Activated CD4-positive, alpha-beta memory T cell treated with anti-CD3 and anti-CD28 coated beads, Interleukin-2, amount 10 ng/mL, durations not matched to agents 7 days and 5 days (primary cell): Measurements from ENCODE around the gene LHFPL6. TPM values are rescaled to one million over a fixed set of nuclear protein-coding genes. Genes with fewer than 3 reads are reported as not detected.

Experiments used
- CTCF ChIA-PET: fragments of 350-600 bp; sonication (Branson Sonifier 250); formaldehyde crosslinking; loops from one replicate; lab custom pipeline; 2021; ENCODE audit warnings: antibody characterized with exemption, inconsistent platforms; lab: Charles Lee
- POLR2A ChIA-PET: fragments of 350-600 bp; sonication (Branson Sonifier 250); formaldehyde crosslinking; loops from one replicate; lab custom pipeline; 2021; ENCODE audit warnings: antibody characterized with exemption; lab: Charles Lee
- DNase-seq: peaks from one replicate; pipeline ENCODE4 v3.0.0-alpha.2; 2020
- H3K27ac Mint-ChIP-seq: one replicate; pipeline ENCODE4 v1.8.0; 2021; ENCODE audit warnings: mild to moderate bottlenecking, mixed read lengths
- H3K27me3 Mint-ChIP-seq: one replicate; pipeline ENCODE4 v1.8.0; 2021; ENCODE audit warnings: mixed read lengths
- H3K36me3 Mint-ChIP-seq: one replicate; pipeline ENCODE4 v1.8.0; 2021; ENCODE audit warnings: low read depth, mixed read lengths
- H3K4me1 Mint-ChIP-seq: one replicate; pipeline ENCODE4 v1.8.0; 2021; ENCODE audit warnings: mixed read lengths
- H3K4me3 Mint-ChIP-seq: one replicate; pipeline ENCODE4 v1.8.0; 2021; ENCODE audit warnings: mild to moderate bottlenecking, mixed read lengths
- H3K9me3 Mint-ChIP-seq: one replicate; pipeline ENCODE4 v1.8.0; 2021; ENCODE audit warnings: mixed read lengths
- total RNA-seq, 2 experiments: library from RNA; stranded (reverse); gene quantifications; one replicate each; pipeline ENCODE4 v1.2.3, GENCODE V29; 2021

Gene LHFPL6
- total RNA-seq, 2 experiments from 2014 or later = 1.1 to 1.2 TPM

DNA sequence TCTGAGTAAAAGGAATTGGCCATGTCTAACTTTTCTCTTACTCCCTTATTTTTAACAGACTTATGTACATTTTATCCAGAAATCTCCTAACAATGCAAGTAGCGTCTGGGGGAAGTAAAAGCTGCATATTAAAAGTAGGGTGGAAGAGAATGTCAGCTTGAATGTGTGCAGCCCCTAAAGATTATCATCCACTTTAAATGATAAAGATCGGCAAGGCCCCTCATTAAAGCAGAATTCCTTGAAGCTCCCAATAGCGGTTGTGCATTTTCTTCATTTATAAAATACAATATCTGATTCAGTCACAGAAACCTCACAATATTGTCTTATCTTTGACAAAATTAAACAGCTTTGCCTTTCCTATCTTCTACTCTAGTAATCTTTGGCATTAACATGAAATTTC, 184.6 kb downstream of the LHFPL6 start:
- H3K27ac Mint-ChIP-seq = no peak overlapping the region
- H3K27me3 Mint-ChIP-seq = peaks cover 12% of the 10 kb centered on the region
- H3K4me3 Mint-ChIP-seq = no peak overlapping the region
- H3K4me1 Mint-ChIP-seq = no peaks in the 10 kb centered on the region
- CTCF ChIA-PET = no interaction called here
- H3K9me3 Mint-ChIP-seq = no peaks in the 10 kb centered on the region
- DNase-seq = no peak
- POLR2A ChIA-PET = no interaction called here
- no peaks in the 10 kb centered on the region for H3K36me3 Mint-ChIP-seq

DNA sequence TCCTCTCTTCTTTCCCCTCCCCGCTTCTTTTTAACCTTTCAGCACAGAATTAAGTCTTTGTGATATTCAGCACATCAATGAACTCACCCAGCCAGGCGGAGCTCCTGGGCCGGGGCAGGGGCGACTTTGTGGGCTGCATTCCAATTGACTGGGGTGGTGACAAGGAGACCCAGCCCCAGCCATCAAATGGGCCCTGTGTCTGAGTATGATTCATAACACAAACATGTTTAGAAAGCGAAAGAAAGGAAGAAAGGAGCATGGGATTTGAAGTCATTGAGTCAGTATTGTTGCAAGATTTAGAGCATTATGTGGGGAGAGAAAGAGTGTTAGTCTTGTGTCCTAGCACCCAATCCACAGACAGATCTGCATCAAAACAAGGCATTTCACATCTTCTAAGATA, 185.3 kb downstream of the LHFPL6 start:
- ChIA-PET CTCF (no interaction called here), POLR2A (no interaction called here)
- Mint-ChIP-seq H3K27ac (no peak overlapping the region), H3K27me3 (peaks cover 12% of the 10 kb centered on the region), H3K9me3 (no peaks in the 10 kb centered on the region), H3K4me3 (no peak overlapping the region), H3K4me1 (no peaks in the 10 kb centered on the region), H3K36me3 (no peaks in the 10 kb centered on the region)
- no peak for DNase-seq

DNA sequence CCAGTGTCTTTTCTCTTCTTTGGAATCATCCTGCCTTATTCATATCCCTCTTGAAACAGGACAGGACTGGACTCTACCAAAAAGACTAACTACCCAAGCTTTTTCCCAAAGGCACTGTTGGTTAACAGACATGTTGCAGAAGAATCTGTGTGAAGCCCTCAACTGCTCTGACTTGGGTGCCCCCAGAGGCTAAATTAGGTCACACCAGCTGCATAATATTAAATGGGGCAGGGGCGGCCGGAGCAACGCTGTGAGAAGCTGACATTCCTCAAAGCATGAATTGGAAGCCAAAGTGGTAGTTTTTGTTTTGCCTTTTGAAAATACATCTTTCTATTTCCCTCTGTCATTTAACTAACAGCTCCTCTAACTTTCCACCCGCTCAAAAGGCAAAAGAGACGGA, 185.9 kb downstream of the LHFPL6 start:
- peaks cover 12% of the 10 kb centered on the region for H3K27me3 Mint-ChIP-seq
- H3K27ac Mint-ChIP-seq = no peak overlapping the region
- no peak overlapping the region for H3K4me3 Mint-ChIP-seq
- ChIA-PET CTCF (no interaction called here), POLR2A (no interaction called here)
- no peak for DNase-seq
- H3K36me3 Mint-ChIP-seq = no peaks in the 10 kb centered on the region
- no peaks in the 10 kb centered on the region for H3K4me1 Mint-ChIP-seq
- H3K9me3 Mint-ChIP-seq = no peaks in the 10 kb centered on the region

DNA sequence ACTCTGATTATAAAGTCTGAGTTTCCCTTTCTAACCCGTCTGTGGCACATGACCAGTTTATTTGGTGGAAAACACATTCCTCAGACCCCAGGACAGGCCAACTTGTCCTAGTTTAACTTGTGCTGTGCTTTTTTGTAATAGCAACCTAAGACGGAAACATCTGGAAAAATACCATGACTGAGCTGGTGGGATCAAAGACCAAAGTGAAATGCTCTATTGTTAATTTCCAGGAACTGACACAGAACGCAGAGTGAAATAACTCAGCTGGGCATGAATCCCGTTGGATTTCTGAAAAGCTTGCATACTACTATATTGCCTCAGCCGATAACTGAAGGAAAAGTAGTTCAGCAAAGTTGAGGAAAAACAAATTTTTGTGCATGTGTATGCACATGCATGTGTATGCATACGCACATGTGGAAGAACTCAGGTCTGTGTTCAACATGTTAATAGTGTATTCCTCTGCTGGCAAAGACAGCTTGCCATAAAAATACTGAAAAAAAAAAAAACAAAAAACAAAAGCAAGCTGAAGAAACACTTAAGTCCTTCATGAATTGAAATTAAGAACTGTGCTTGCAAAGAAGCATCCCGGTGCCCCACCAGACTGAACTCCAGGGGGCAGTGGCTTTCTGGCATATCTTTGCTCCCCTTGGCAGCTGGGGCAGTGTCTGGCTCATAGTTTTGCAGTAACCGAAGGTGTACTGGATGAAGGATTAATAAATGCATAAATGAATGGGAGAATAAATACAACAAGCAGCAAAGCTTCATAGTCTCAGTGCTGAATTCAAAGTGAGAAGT, 187.8 kb downstream of the LHFPL6 start:
- Mint-ChIP-seq H3K4me3 (no peak overlapping the region), H3K4me1 (no peaks in the 10 kb centered on the region), H3K9me3 (no peaks in the 10 kb centered on the region), H3K36me3 (no peaks in the 10 kb centered on the region), H3K27me3 (peaks cover 15% of the 10 kb centered on the region), H3K27ac (no peak overlapping the region)
- POLR2A ChIA-PET = no interaction called here
- no peak for DNase-seq
- CTCF ChIA-PET = no interaction called here

- ChIA-PET CTCF (no interaction called here), POLR2A (no interaction called here)
- Mint-ChIP-seq H3K27ac (no peak overlapping the region), H3K4me1 (no peaks in the 10 kb centered on the region), H3K27me3 (peaks cover 15% of the 10 kb centered on the region), H3K4me3 (no peak overlapping the region), H3K9me3 (no peaks in the 10 kb centered on the region), H3K36me3 (no peaks in the 10 kb centered on the region)
- DNase-seq = no peak
Observed at GRCh38 chr13:39414339-39414738, 188.7 kb downstream of the LHFPL6 start.

DNA sequence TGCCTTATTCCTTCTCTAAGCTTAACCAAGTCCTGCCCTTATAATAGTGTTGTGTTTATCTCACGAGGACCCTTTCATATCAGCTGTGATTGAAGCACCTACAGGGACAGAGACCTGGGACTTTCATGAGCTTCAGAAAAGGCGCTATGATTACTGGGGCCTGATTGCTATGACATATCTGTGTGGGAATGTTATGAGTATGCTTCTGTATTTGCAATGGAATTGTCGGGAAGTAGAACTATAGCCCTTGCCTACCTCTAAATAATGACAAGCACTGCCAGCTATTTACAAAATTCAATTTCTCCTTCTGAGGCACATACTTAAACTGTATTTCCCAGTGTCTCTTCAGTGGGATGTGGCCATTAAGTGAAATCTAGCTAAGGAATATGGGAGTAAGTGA, 191.5 kb downstream of the LHFPL6 start:
- POLR2A ChIA-PET = no interaction called here
- DNase-seq = no peak
- H3K9me3 Mint-ChIP-seq = no peaks in the 10 kb centered on the region
- H3K27ac Mint-ChIP-seq = no peak overlapping the region
- no peaks in the 10 kb centered on the region for H3K36me3 Mint-ChIP-seq
- H3K27me3 Mint-ChIP-seq = peaks cover 9% of the 10 kb centered on the region
- H3K4me1 Mint-ChIP-seq = no peaks in the 10 kb centered on the region
- CTCF ChIA-PET = no interaction called here
- no peak overlapping the region for H3K4me3 Mint-ChIP-seq

DNA sequence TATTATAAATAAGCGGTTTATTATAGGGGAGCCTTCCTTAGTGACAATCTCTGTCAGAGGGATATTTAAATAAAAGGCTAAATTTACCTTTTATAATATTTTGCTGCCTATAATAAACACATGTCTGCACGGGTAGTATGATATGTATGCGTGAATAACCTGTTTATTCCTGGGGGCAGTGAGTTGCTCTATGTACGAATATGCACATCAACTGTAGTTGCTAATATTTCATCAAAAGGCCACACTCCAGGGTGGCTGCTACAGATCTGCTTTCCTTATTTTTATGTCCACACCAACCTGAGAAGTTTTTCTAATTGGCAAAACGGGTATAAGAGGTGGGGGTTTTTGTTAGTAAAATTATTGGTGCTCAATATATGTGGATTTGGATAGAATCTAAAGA, 192.0 kb downstream of the LHFPL6 start:
- ChIA-PET POLR2A (no interaction called here), CTCF (no interaction called here)
- Mint-ChIP-seq H3K9me3 (no peaks in the 10 kb centered on the region), H3K27me3 (peaks cover 8% of the 10 kb centered on the region), H3K36me3 (no peaks in the 10 kb centered on the region), H3K27ac (no peak overlapping the region), H3K4me3 (no peak overlapping the region), H3K4me1 (no peaks in the 10 kb centered on the region)
- DNase-seq = no peak

DNA sequence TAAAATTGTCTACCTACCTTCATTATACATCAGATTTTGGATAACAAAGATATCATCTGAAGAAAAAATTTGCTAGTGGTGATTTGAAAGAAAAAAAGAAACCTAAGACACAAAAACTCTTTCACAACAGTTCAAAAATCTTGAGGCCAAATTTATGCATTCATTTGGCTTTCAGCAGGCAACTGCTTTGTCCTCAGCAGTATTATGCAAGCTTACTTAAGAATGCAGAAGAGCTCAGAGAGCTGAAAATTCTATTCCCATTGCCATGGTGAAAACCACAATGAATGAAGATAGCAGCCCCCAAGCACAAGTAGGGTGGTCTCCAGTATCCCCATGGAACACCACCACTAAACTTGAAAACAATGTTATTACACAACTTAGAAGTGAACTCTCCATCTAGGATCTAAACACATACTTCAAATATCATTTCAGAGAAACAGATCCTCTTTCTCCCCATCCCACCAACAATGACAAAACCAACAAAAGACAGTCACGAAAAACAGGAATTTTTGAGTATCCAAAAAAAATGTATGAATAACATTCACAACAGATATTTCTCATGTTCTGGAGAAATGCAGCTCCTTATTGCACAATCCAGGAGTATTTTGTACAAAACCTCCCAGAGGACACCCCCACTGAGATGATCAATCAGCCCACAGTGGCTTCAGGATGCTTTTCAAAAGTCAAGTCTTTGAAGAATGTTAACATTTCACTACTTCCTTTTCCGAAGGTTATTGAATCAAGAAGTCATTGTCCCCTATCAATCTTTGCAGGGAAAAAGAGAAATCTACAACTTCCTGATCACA, 192.7 kb downstream of the LHFPL6 start:
- peaks cover 2% of the 10 kb centered on the region for H3K27me3 Mint-ChIP-seq
- H3K27ac Mint-ChIP-seq = no peak overlapping the region
- no peaks in the 10 kb centered on the region for H3K9me3 Mint-ChIP-seq
- no peaks in the 10 kb centered on the region for H3K36me3 Mint-ChIP-seq
- POLR2A ChIA-PET = no interaction called here
- DNase-seq = no peak
- H3K4me1 Mint-ChIP-seq = no peaks in the 10 kb centered on the region
- H3K4me3 Mint-ChIP-seq = no peak overlapping the region
- CTCF ChIA-PET = no interaction called here

- Mint-ChIP-seq H3K36me3 (no peaks in the 10 kb centered on the region), H3K27ac (no peak overlapping the region), H3K4me3 (no peak overlapping the region), H3K27me3 (peaks cover 2% of the 10 kb centered on the region), H3K9me3 (no peaks in the 10 kb centered on the region), H3K4me1 (no peaks in the 10 kb centered on the region)
- POLR2A ChIA-PET = no interaction called here
- CTCF ChIA-PET = no interaction called here
- no peak for DNase-seq
Observed at GRCh38 chr13:39408512-39408911, 194.5 kb downstream of the LHFPL6 start.

GRCh38 chr13:39407786-39408185, 195.2 kb downstream of the LHFPL6 start:
- Mint-ChIP-seq H3K27ac (no peak overlapping the region), H3K9me3 (no peaks in the 10 kb centered on the region), H3K27me3 (peaks cover 2% of the 10 kb centered on the region), H3K4me1 (no peaks in the 10 kb centered on the region), H3K4me3 (no peak overlapping the region), H3K36me3 (no peaks in the 10 kb centered on the region)
- DNase-seq = no peak
- ChIA-PET POLR2A (no interaction called here), CTCF (no interaction called here)

- Mint-ChIP-seq H3K27ac (no peak overlapping the region), H3K4me3 (no peak overlapping the region), H3K9me3 (no peaks in the 10 kb centered on the region), H3K27me3 (peaks cover 2% of the 10 kb centered on the region), H3K4me1 (no peaks in the 10 kb centered on the region), H3K36me3 (no peaks in the 10 kb centered on the region)
- ChIA-PET POLR2A (no interaction called here), CTCF (no interaction called here)
- DNase-seq = no peak
Observed at GRCh38 chr13:39407138-39407537, 195.9 kb downstream of the LHFPL6 start.

- Mint-ChIP-seq H3K27me3 (peaks cover 2% of the 10 kb centered on the region), H3K4me3 (no peak overlapping the region), H3K4me1 (no peaks in the 10 kb centered on the region), H3K27ac (no peak overlapping the region), H3K36me3 (no peaks in the 10 kb centered on the region), H3K9me3 (no peaks in the 10 kb centered on the region)
- DNase-seq = no peak
- CTCF ChIA-PET = no interaction called here
- POLR2A ChIA-PET = no interaction called here
Observed at GRCh38 chr13:39406688-39407087, 196.3 kb downstream of the LHFPL6 start.

- no peaks in the 10 kb centered on the region for H3K4me1 Mint-ChIP-seq
- H3K36me3 Mint-ChIP-seq = no peaks in the 10 kb centered on the region
- H3K27me3 Mint-ChIP-seq = peaks cover 2% of the 10 kb centered on the region
Observed at GRCh38 chr13:39405596-39406205, 197.3 kb downstream of the LHFPL6 start.

More at GRCh38 chr13:39405596-39406205, 197.3 kb downstream of the LHFPL6 start:
- no peak overlapping the region for H3K4me3 Mint-ChIP-seq
- ChIA-PET POLR2A (no interaction called here), CTCF (no interaction called here)
- H3K9me3 Mint-ChIP-seq = no peaks in the 10 kb centered on the region
- no peak for DNase-seq
- H3K27ac Mint-ChIP-seq = no peak overlapping the region
